Activated CD4-positive, alpha-beta T cell treated with anti-CD3 and anti-CD28 coated beads for 24 hours (primary cell): Measurements from ENCODE around the gene CT45A9.
"Not testable (repeated sequence)": the region's sequence is repeated elsewhere in the genome, so short reads cannot be mapped to it uniquely, and the experiment has no call there.

Source experiments
- DNase-seq, 2 donors: peaks; one replicate each; pipeline ENCODE4 v3.0.0-alpha.2; 2020; ENCODE audit warnings: low read depth in 2 of 2

CT45A9 gene, protein sequence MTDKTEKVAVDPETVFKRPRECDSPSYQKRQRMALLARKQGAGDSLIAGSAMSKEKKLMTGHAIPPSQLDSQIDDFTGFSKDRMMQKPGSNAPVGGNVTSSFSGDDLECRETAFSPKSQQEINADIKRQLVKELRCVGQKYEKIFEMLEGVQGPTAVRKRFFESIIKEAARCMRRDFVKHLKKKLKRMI

DNA sequence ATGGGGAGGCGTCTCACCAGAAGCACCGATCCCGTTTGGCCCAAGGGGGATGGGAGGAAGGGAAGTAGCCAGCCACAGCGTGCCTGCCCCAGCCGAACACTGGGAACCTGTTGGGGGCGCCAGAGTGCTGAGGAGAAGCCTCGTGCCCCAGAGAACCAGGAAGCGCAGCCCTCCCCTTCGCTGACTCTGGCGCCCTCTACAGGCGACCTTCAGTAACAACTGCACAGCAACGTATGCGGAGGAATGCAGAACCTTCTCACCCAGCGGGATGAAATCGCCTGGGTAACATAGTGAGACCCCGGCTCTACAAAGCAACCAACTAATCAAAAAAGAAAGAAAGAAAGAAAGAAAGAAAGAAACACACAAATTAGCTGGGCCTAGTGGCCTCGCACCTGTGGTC lies at the start of gene CT45A9:
CT45A9 (minus strand) TSS at position 101 of the 400 bp plus-strand sequence. CDS start 3,751 bp downstream, outside the sequence.
- DNase-seq = not testable (repeated sequence)

DNA sequence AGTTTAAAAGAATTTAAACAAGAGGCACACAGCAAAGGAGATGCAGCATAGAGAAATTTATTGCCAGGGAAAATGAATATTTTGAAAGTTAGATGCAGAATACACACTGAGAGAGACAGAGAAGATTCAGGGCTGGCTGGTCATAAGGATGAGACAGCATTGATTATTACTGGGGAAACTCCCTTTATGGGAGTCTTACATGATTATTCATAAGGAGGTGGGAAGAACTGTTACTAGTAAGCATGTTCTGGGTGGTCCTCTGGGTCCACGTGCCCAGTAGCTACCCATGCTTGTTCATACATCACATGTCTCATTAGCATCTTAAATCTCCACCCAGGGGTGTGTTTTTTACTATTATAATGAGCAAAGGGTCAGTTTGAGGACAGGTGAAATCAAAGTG lies 48.9 kb upstream of the CT45A9 start:
- not testable (repeated sequence) for DNase-seq

DNA sequence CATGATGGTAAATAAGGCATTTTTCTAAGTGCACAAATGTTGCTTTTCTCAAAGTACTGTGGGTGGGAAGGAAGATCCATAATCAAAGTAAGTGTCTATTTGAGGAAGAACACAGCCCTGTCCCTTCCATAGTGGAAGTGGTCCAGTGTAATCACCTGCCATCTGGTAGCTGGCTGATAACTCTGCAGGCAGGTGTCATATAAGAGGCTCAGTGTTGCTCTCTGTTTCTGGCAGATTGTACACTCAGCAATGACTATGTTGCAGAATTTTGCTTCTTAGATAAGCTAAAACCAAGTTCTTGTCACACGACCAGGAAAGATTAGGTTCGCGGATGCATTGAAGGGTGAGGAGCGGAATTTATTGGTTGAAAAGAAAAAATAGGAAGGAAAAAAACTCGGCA lies 42.8 kb upstream of the CT45A9 start:
- DNase-seq = no peak

DNA sequence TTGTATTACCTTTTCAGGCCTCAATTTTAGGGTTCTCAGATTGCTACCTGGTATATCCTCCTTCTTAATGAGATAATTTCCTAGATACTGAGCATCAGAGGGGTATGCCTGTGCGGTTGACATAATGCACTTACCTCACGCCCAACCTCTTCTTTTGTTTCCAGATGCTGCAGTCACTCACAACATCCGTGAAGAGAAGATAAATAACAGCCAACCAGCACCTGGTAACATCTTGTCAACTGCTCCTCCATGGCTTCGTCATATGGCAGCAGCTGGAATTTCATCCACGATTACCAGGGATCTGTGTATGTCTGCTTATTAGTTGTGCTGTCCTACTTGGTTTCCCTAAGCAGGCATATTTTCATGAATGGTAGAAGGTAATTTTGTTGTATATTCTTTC lies 38.6 kb upstream of the CT45A9 start:
- DNase-seq = no peak

DNA sequence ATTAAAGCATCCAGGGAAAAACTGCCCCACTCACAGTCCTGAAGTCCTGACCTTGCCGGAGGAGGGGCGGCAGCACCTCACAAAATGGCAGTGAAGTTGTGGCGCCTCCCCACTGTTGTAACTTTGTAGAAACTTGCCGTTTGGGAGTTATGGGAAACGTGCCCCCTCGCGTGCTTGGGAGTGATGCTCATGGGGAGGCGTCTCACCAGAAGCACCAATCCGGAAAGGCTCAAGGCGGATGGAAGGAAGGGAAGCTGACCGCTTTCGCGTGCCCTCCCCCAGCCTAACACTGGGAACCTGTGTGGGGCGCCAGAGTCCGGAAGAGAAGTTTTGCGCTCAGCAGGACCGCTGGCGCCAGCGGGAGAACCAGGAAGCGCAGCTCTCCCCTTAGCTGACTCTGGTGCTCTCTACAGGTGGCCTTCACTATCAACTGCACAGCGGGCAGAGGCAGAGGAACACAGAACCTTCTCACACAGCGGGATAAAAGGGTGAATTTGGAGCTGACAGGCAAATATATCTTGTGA lies 21.7 kb upstream of the CT45A9 start, which contains the start of the genes CT45A10 and SAGE1:
CT45A10 (minus strand) TSS at position 151 of the 524 bp plus-strand sequence. CDS start 8,100 bp downstream, outside the sequence.
SAGE1 (plus strand) TSS at position 423 of the 524 bp plus-strand sequence. CDS start 2,527 bp downstream, outside the sequence.
- no peak for DNase-seq

DNA sequence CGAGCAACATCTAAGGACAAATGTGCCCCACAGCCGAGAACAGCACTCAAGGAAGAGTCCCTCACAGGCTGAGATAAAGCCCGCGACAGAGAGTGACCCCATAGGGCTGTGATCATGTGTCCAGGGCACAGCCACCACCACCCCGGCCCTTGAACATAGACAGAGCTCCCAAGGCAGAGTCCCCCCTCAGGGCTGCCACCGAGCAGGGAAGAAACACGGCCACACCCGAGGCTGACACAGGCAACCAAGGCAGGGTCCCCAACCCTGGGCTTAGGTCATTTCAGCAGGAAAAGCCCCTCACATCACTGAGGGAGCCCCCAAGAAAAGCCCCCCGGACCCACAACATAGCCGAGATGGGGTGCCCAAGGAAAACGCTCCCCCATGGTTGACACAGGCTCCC lies 21.2 kb upstream of the CT45A9 start:
- no peak for DNase-seq

DNA sequence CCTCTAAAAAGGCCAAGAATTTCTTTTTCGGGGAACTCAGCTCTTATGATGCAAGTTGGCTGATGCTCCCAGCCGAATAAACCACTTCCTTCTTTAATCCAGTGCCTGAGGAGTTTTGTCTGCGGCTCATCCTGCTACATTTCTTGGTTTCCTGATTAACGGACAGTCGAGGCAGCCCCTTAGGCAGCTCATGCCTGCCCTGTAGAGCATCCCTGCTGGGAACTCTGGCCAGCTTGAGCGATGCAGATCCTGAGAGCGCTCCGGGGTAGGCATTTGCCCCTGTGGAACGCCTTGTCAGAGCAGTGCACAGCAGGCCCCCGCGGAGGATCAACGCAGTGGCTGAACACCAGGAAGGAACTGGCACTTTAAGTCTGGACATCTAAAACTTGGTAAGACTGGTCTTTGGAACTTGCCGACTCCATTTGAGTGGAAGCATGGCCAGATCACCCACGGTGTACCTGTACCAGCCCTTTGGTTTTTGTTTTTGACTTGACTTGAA lies 18.5 kb upstream of the CT45A9 start:
- no peak for DNase-seq

DNA sequence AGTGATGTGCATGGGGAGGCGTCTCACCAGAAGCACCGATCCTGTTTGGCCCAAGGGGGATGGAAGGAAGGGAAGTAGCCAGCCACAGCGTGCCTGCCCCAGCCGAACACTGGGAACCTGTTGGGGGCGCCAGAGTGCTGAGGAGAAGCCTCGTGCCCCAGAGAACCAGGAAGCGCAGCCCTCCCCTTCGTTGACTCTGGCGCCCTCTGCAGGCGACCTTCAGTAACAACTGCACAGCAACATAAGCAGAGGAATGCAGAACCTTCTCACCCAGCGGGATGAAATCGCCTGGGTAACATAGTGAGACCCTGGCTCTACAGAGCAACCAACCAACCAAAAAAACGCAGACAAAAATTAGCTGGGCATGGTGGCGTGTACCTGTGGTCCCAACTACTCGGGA lies 17.4 kb upstream of the CT45A9 start:
- peak in 1 of 2 donors; percentile 22 for DNase-seq

DNA sequence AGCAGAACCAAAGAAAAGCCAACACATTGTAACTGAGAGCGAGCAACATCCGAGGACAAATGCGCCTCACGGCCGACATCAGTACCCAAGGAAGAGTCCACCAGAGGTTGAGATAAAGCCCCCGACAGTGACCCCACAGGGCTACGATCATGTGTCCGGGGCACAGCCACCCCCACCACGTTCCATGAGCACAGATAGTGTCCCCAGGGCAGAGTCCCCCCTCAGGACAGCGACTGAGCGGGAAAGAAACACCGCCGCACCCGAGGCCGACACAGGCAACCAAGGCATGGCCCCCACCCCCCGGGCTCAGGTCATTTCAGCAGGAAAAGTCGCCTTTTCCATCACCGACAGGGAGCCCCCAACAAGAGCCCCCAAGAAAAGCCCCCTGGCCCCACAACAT lies 16.6 kb upstream of the CT45A9 start:
- DNase-seq = not testable (repeated sequence)

DNA sequence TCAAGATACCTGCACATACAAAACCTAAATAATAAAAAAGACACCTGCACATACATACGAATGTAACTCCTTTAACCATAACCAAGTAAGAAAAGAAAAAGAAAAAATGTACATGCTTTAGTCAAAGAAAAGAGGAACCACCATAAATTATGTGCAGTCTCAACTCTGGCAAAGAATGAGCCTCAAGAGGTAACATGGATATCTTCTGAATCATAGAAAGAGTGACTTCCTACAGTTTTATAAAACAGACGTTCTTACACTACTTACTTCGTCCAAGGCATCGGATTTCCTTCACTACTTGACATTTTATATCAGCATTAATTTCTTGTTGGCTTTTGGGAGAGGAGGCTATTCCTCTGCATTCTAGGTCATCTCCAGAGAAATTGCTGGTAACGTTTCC lies 11.1 kb upstream of the CT45A9 start:
- not testable (repeated sequence) for DNase-seq

DNA sequence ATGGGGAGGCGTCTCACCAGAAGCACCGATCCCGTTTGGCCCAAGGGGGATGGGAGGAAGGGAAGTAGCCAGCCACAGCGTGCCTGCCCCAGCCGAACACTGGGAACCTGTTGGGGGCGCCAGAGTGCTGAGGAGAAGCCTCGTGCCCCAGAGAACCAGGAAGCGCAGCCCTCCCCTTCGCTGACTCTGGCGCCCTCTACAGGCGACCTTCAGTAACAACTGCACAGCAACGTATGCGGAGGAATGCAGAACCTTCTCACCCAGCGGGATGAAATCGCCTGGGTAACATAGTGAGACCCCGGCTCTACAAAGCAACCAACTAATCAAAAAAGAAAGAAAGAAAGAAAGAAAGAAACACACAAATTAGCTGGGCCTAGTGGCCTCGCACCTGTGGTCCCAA lies 17.2 kb downstream of the CT45A9 start, which contains the start of gene CT45A8:
CT45A8 (minus strand) TSS at position 101 of the 400 bp plus-strand sequence. CDS start 3,755 bp downstream, outside the sequence.
- not testable (repeated sequence) for DNase-seq

DNA sequence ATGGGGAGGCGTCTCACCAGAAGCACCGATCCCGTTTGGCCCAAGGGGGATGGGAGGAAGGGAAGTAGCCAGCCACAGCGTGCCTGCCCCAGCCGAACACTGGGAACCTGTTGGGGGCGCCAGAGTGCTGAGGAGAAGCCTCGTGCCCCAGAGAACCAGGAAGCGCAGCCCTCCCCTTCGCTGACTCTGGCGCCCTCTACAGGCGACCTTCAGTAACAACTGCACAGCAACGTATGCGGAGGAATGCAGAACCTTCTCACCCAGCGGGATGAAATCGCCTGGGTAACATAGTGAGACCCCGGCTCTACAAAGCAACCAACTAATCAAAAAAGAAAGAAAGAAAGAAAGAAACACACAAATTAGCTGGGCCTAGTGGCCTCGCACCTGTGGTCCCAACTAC lies 34.4 kb downstream of the CT45A9 start, which contains the start of gene CT45A7:
CT45A7 (minus strand) TSS at position 101 of the 400 bp plus-strand sequence. CDS start 3,747 bp downstream, outside the sequence.
- DNase-seq = not testable (repeated sequence)

DNA sequence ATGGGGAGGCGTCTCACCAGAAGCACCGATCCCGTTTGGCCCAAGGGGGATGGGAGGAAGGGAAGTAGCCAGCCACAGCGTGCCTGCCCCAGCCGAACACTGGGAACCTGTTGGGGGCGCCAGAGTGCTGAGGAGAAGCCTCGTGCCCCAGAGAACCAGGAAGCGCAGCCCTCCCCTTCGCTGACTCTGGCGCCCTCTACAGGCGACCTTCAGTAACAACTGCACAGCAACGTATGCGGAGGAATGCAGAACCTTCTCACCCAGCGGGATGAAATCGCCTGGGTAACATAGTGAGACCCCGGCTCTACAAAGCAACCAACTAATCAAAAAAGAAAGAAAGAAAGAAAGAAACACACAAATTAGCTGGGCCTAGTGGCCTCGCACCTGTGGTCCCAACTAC lies 51.7 kb downstream of the CT45A9 start, which contains the start of gene CT45A2:
CT45A2 (minus strand) TSS at position 101 of the 400 bp plus-strand sequence. CDS start 3,747 bp downstream, outside the sequence.
- DNase-seq = not testable (repeated sequence)
